ENCODE data around the gene IFNL1. TPM values are rescaled to one million over a fixed set of nuclear protein-coding genes. Genes with fewer than 3 reads are reported as not detected.

The IFNL1 gene
- total RNA-seq, 1 donor from 2014 or later = not detected

GRCh38 chr19:39316627-39317321 lies 20.6 kb downstream of the IFNL1 start:
- Mint-ChIP-seq H3K27me3 (peaks cover 9% of the 10 kb centered on the region), H3K4me1 (ENCODE audit: unreplicated experiment) (peaks cover 9% of the 10 kb centered on the region), H3K4me3 (no peak overlapping the region), H3K36me3 (peaks cover 11% of the 10 kb centered on the region), H3K27ac (no peak overlapping the region), H3K9me3 (no peaks in the 10 kb centered on the region)
- DNase-seq (ENCODE audit: extremely low spot score, unreplicated experiment) = no peak
- no peak for TF ChIP-seq CTCF (conservative IDR thresholded peaks at IDR 0.05)

- no peaks in the 10 kb centered on the region for H3K9me3 Mint-ChIP-seq
- peaks cover 9% of the 10 kb centered on the region for H3K27me3 Mint-ChIP-seq
- peaks cover 11% of the 10 kb centered on the region for H3K36me3 Mint-ChIP-seq
- peaks cover 9% of the 10 kb centered on the region for H3K4me1 Mint-ChIP-seq (ENCODE audit: unreplicated experiment)
- H3K4me3 Mint-ChIP-seq = no peak overlapping the region
- no peak for DNase-seq (ENCODE audit: extremely low spot score, unreplicated experiment)
- TF ChIP-seq CTCF (conservative IDR thresholded peaks at IDR 0.05) = no peak
- H3K27ac Mint-ChIP-seq = no peak overlapping the region
Observed at GRCh38 chr19:39317476-39317875, 21.3 kb downstream of the IFNL1 start.

- TF ChIP-seq CTCF (conservative IDR thresholded peaks at IDR 0.05) = no peak
- no peak for DNase-seq (ENCODE audit: extremely low spot score, unreplicated experiment)
- Mint-ChIP-seq H3K4me1 (ENCODE audit: unreplicated experiment) (peaks cover 9% of the 10 kb centered on the region), H3K4me3 (no peak overlapping the region), H3K36me3 (peaks cover 7% of the 10 kb centered on the region), H3K27ac (no peak overlapping the region), H3K27me3 (peaks cover 14% of the 10 kb centered on the region), H3K9me3 (no peaks in the 10 kb centered on the region)
Observed at GRCh38 chr19:39318071-39318470, 21.9 kb downstream of the IFNL1 start.

- H3K4me1 Mint-ChIP-seq (ENCODE audit: unreplicated experiment) = peaks cover 9% of the 10 kb centered on the region
- DNase-seq (ENCODE audit: extremely low spot score, unreplicated experiment) = no peak
- H3K9me3 Mint-ChIP-seq = no peaks in the 10 kb centered on the region
- peaks cover 4% of the 10 kb centered on the region for H3K36me3 Mint-ChIP-seq
- TF ChIP-seq CTCF (conservative IDR thresholded peaks at IDR 0.05) = no peak
- peak overlapping the region; percentile 84 for H3K4me3 Mint-ChIP-seq
- H3K27ac Mint-ChIP-seq = no peak overlapping the region
- peaks cover 15% of the 10 kb centered on the region for H3K27me3 Mint-ChIP-seq
Observed at GRCh38 chr19:39318690-39319089, 22.5 kb downstream of the IFNL1 start.

GRCh38 chr19:39319098-39319891 lies 23.1 kb downstream of the IFNL1 start:
- Mint-ChIP-seq H3K27me3 (peaks cover 15% of the 10 kb centered on the region), H3K36me3 (peaks cover 4% of the 10 kb centered on the region), H3K9me3 (no peaks in the 10 kb centered on the region), H3K4me1 (ENCODE audit: unreplicated experiment) (peaks cover 9% of the 10 kb centered on the region), H3K27ac (no peak overlapping the region), H3K4me3 (peak overlapping the region; percentile 84)
- TF ChIP-seq CTCF (conservative IDR thresholded peaks at IDR 0.05) = no peak
- no peak for DNase-seq (ENCODE audit: extremely low spot score, unreplicated experiment)

Data from type B pancreatic cell (in vitro differentiated cells).